ENCODE results near the gene ZNF408.

- TF ChIP-seq, protein P1, sequence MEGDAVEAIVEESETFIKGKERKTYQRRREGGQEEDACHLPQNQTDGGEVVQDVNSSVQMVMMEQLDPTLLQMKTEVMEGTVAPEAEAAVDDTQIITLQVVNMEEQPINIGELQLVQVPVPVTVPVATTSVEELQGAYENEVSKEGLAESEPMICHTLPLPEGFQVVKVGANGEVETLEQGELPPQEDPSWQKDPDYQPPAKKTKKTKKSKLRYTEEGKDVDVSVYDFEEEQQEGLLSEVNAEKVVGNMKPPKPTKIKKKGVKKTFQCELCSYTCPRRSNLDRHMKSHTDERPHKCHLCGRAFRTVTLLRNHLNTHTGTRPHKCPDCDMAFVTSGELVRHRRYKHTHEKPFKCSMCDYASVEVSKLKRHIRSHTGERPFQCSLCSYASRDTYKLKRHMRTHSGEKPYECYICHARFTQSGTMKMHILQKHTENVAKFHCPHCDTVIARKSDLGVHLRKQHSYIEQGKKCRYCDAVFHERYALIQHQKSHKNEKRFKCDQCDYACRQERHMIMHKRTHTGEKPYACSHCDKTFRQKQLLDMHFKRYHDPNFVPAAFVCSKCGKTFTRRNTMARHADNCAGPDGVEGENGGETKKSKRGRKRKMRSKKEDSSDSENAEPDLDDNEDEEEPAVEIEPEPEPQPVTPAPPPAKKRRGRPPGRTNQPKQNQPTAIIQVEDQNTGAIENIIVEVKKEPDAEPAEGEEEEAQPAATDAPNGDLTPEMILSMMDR (conservative IDR thresholded peaks at IDR 0.05; ENCODE audit: low read length), result no peak
- no peak for TF ChIP-seq EZH2phosphoT487 (IDR thresholded peaks at IDR 0.05; ENCODE audit: borderline replicate concordance)
Measured at GRCh38 chr11:46675949-46676348, 24.9 kb upstream of the ZNF408 start.
